GM18867 (cell line): ENCODE results near the gene ZG16B.

Source experiments
- ATAC-seq: cut with Tn5 transposase; IDR thresholded peaks from one replicate; pipeline ENCODE4 v1.9.1; 2021; ENCODE audit warnings: mild to moderate bottlenecking, moderate library complexity; ENCODE audit not compliant: unreplicated experiment

The ZG16B gene

GRCh38 chr16:2865651-2866050 is 35.5 kb downstream of the ZG16B start:
- no peak for ATAC-seq

DNA sequence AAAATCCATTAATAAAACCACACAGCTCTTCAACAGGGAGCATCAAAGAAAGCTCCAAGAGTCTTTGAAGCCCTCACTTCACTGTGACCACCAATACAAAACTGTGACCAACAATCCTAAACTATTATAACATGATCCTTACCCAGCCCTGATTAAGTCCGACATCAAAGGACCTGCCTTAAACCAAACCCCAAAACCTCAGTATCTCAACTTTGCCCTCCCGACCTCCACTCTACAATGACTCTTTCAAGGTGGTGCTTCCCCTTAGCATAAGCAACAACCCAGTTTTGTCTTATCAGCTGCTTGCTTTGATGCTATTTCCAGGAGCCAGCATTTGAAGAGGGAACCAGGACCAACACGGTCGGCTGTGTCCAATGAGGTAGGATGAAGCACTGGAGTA is 36.3 kb downstream of the ZG16B start:
- ATAC-seq: no peak

- no peak for ATAC-seq
Measured at GRCh38 chr16:2867661-2867986, 37.5 kb downstream of the ZG16B start.

GRCh38 chr16:2867987-2868789 is 38.1 kb downstream of the ZG16B start:
- peak; percentile 88 for ATAC-seq

DNA sequence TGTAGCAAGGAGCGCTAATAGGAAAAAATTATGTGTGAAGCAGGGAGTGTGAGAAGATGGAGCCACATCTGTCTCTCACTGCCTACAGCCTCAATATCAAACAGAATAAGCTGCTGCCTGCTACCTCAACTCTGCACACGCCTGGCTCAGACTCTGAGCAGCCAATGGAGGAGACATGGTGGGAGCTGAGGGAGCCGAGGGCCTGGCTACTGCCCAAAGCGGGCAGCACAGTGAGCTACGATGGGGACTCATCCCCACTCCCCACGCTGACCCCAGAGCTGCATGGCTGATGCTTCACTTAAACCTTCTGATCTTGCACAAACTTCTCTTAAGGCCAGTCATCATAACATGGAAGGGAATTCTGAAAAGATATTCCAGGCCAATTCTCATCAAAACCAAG is 41.8 kb downstream of the ZG16B start:
- no peak for ATAC-seq

- no peak for ATAC-seq
Measured at GRCh38 chr16:2874032-2874911, 44.2 kb downstream of the ZG16B start.

DNA sequence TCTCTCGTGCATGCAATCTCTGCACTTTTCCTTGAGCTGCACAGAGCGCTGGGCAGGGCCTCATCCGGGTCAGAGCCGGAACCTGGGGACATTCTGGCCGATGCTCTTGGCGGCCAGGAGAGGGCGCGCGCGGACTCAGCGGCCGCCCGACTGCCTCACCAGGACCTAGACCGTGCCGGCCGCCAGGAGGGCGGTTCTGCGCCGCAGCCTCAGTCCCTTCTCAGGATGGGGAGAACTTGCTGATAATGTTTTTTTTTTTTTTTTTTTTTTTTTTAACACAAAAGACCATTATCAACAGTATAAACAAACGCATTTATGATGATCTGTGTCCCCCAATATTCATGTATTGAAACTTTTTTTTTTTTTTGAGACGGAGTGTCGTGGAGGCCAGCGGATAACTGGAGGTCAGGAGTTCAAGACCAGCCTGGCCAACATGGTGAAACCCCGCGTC is 44.8 kb downstream of the ZG16B start:
- ATAC-seq: peak; percentile 70

DNA sequence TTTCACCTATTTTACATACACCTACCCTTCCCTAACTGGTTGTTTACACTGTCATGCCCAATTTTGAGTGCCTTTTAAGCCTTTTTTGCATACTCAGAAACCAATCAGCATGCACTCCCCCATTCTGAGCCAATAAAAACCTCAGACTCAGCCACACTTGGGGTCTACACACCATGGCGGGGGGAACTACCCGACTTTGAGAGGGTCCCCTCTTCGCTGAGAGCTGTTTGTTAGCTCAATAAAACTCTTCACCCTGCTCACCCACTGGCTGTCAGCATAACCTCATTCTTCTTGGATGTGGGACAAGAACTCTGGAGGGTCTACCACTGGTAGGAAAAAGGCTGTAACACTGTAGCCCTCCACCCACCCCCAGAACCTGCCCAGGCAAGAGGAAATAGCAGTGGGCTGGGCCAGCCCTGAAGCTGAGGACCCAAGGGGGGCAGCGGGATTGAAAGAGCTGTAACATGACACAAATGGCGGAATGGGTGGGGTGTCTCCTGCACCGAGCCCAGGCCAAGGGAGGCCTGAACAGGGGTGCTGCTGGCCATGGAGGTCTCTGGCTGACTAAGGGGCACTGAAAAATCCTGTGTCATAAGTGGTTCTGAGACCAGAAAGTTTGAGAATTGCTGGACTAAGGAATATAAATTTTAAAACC is 49.9 kb downstream of the ZG16B start:
- ATAC-seq: no peak
